Gastroesophageal sphincter (tissue), 3 donors: ENCODE results near the gene CRYAA.
"Not testable (repeated sequence)": the region's sequence is repeated elsewhere in the genome, so short reads cannot be mapped to it uniquely, and the experiment has no call there.

ENCODE experiments used
- CTCF ChIP-seq, 4 experiments: fragments of 200-600 bp in 2 of 4; fragments of 450-650 bp in 2 of 4; sonication (generic) in 1 of 4; IDR thresholded peaks; one replicate each; pipeline ENCODE4 v1.5.1; 2017 to 2019; ENCODE audit warnings: antibody characterized with exemption in 4 of 4, mild to moderate bottlenecking in 2 of 4, moderate library complexity in 2 of 4
- EP300 ChIP-seq: sonication (generic); formaldehyde crosslinking; IDR thresholded peaks from one replicate; pipeline ENCODE4 v1.6.1; 2017; ENCODE audit warnings: antibody characterized with exemption, mild to moderate bottlenecking

GRCh38 chr21:43159279-43160175 is 9.3 kb upstream of the CRYAA start:
- TF ChIP-seq CTCF (IDR thresholded peaks at IDR 0.05); EP300: not testable (repeated sequence)
